Esophagus squamous epithelium (tissue), 4 donors: ENCODE data around the gene LPP.

Experiments
- POLR2A ChIP-seq, 4 donors: fragments of 450-650 bp; IDR thresholded peaks; one replicate each; pipeline ENCODE4 v1.6.1; 2017; ENCODE audit warnings: antibody characterized with exemption in 4 of 4, mild to moderate bottlenecking in 4 of 4, moderate library complexity in 3 of 4
- TF ChIP-seq, protein P1 (sequence below), 6 experiments: fragments of 450-650 bp in 4 of 6; fragments of 200-600 bp in 2 of 6; sonication (generic) in 2 of 6; IDR thresholded peaks; one replicate each; pipeline ENCODE4 v1.5.1; 2016 to 2019; ENCODE audit warnings: antibody characterized with exemption in 6 of 6, mild to moderate bottlenecking in 4 of 6, moderate library complexity in 4 of 6

DNA sequence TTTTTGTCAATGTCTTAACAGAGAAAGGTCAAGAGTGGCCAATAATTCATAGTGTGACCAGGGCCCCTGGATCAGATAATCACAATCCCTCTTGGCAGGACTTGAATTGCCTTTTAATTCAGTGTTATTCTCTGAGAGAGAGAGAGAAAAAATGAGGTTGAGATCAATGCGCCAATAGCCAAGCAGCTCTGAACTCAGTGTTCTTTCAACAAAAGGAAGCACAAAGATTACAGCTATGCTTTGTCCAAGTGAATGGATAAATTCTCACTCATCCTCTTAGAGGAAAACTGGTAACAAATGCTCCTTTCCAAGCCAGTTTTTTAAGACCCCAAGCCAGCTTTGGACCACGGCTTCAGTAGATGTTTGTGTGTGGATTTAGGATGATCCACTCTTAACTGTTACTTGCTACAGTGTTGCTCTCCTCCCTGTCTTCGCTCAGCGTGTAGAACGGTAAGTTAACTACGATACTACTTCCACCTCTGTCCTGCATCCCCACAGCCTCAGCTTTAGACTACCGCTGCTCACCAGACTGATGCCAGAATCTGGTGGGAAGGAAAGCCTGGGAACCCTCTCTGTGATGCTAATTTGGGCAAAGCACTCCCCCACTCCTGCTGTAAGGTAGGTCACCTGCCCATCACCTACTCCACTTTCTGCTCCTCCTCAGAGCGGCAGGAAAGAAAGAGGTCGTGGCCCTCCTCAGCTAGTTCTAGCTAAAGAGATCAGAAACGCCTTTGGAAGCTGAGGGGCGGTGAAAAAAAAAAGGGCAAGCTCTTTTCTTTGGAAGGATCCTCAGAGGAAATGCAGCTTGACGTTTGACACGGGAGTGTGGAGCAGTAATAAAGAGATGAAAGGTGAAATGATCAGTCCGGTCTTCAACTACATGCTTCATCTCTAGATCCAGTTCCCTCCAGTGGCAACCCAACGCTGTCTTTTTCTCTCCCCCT is 46.8 kb upstream of the LPP start:
- TF ChIP-seq, protein P1, sequence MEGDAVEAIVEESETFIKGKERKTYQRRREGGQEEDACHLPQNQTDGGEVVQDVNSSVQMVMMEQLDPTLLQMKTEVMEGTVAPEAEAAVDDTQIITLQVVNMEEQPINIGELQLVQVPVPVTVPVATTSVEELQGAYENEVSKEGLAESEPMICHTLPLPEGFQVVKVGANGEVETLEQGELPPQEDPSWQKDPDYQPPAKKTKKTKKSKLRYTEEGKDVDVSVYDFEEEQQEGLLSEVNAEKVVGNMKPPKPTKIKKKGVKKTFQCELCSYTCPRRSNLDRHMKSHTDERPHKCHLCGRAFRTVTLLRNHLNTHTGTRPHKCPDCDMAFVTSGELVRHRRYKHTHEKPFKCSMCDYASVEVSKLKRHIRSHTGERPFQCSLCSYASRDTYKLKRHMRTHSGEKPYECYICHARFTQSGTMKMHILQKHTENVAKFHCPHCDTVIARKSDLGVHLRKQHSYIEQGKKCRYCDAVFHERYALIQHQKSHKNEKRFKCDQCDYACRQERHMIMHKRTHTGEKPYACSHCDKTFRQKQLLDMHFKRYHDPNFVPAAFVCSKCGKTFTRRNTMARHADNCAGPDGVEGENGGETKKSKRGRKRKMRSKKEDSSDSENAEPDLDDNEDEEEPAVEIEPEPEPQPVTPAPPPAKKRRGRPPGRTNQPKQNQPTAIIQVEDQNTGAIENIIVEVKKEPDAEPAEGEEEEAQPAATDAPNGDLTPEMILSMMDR (IDR thresholded peaks at IDR 0.05), result no peak
- no peak for TF ChIP-seq POLR2A (IDR thresholded peaks at IDR 0.05)
